Duodenal mucosa (tissue), 2 donors: ENCODE measurements around the gene RBKS.
"Not testable (repeated sequence)": the region's sequence is repeated elsewhere in the genome, so short reads cannot be mapped to it uniquely, and the experiment has no call there.

Experiments
- H3K27ac ChIP-seq: one replicate; pipeline ENCODE4 v1.7.0; 2013; ENCODE audit warnings: low read depth, low read length
- H3K27me3 ChIP-seq, 2 donors: one replicate each; pipeline ENCODE4 v1.7.0; 2013; ENCODE audit warnings: low read length in 2 of 2, control low read depth in 1 of 2; ENCODE audit not compliant: insufficient read depth in 2 of 2, control insufficient read depth in 1 of 2
- H3K36me3 ChIP-seq, 2 donors: one replicate each; pipeline ENCODE4 v1.7.0; 2013; ENCODE audit warnings: low read length in 2 of 2, control low read depth in 1 of 2; ENCODE audit not compliant: insufficient read depth in 2 of 2, control insufficient read depth in 1 of 2
- H3K4me1 ChIP-seq, 2 donors: one replicate each; pipeline ENCODE4 v1.7.0; 2013; ENCODE audit warnings: low read length in 2 of 2, control low read depth in 1 of 2; ENCODE audit not compliant: insufficient read depth in 2 of 2, control insufficient read depth in 1 of 2
- H3K4me3 ChIP-seq, 2 donors: one replicate each; pipeline ENCODE4 v1.7.0; 2013; ENCODE audit warnings: low read length in 2 of 2, low read depth in 1 of 2
- H3K9ac ChIP-seq, 2 donors: one replicate each; pipeline ENCODE4 v1.7.0; 2013; ENCODE audit warnings: low read length in 2 of 2, low read depth in 1 of 2
- H3K9me3 ChIP-seq, 2 donors: one replicate each; pipeline ENCODE4 v1.7.0; 2013; ENCODE audit warnings: low read length in 2 of 2, control low read depth in 1 of 2; ENCODE audit not compliant: control insufficient read depth in 1 of 2

RBKS gene

DNA sequence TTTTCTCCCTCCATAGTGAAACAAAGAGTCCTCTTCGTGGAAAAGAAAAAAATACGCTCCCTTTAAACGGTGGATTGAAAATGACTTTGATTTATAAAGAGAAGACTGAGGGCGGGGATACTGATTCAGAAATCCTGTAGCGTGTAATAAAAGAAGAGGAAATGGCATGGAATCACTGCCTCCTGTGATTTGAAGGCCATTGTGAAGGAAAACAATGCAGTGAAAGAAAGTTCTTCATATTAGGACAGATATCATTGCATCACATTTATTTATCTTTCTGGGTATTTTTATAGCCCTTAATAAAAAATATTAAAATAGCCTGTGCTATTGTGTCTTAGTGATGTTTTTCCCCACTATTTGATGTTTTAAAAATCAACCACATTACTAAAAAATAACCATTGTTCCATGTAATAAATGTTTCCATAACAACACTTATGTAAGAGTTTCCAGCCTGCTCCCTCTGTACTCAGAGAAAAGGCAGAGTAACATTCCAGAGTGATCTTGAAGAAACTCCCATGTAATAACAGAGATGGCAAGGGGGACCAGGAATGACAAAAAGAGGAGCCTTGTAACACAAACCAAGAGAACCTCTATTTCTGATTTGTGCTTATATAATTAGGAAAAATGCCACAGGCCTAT is 110.7 kb downstream of the RBKS start:
- H3K27ac ChIP-seq: no peak overlapping the region
- no peak overlapping the region for H3K4me3 ChIP-seq
- no peak overlapping the region for H3K9ac ChIP-seq
- H3K4me1 ChIP-seq: peaks cover 0 to 7% of the 10 kb centered on the region in 2 donors
- H3K27me3 ChIP-seq: no peaks in the 10 kb centered on the region
- H3K36me3 ChIP-seq: peaks cover 5 to 39% of the 10 kb centered on the region in 2 donors
- no peaks in the 10 kb centered on the region for H3K9me3 ChIP-seq

DNA sequence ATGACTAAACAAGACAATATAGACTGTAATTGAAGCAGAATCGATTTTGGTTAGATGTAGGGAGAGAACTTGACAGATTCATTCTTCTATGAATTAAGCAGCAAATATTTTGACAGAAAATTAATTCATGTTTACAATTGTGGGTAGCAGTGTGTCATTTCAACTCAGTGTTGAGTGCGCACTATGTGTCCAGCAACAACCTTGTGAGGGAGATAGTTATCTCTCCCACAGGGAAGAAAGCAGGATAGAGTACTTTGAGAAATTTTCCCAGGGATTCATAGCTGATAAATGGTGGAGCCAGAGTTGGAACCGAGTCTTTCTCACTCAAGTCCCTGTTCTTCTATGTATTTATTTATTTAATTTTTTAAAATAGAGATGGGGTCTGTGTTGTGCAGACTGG is 113.5 kb downstream of the RBKS start:
- Histone ChIP-seq H3K27me3 (no peaks in the 10 kb centered on the region), H3K9ac (no peak overlapping the region), H3K27ac (no peak overlapping the region), H3K4me3 (no peak overlapping the region), H3K4me1 (peaks cover 14 to 29% of the 10 kb centered on the region in 2 donors), H3K9me3 (no peaks in the 10 kb centered on the region), H3K36me3 (peaks cover 4 to 48% of the 10 kb centered on the region in 2 donors)

DNA sequence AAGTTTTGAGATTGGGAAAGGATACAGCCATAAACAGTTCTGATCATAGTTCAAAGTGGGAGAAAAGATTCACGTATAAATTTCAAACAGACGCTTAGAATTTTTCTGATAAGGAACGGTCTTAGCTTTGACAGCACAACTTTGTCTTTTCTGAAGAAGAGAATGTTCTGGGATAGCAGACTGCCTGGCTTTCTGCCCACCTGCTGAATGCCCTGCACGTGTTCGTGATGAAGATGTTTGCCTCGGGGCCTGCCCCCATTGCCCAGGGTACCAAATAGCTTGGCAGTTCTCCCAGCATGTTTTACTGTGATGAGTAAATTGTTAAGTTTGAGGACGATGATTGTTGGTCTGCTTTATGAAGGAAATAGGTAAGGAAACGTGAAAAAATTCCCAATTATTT is 114.1 kb downstream of the RBKS start:
- H3K36me3 ChIP-seq: peaks cover 4 to 43% of the 10 kb centered on the region in 2 donors
- H3K27me3 ChIP-seq: no peaks in the 10 kb centered on the region
- H3K27ac ChIP-seq: no peak overlapping the region
- peaks cover 17 to 30% of the 10 kb centered on the region in 2 donors for H3K4me1 ChIP-seq
- H3K9me3 ChIP-seq: no peaks in the 10 kb centered on the region
- H3K9ac ChIP-seq: no peak overlapping the region
- no peak overlapping the region for H3K4me3 ChIP-seq

- Histone ChIP-seq H3K27ac (no peak overlapping the region), H3K9me3 (no peaks in the 10 kb centered on the region), H3K4me3 (no peak overlapping the region), H3K27me3 (no peaks in the 10 kb centered on the region), H3K4me1 (peaks cover 18 to 34% of the 10 kb centered on the region in 2 donors), H3K36me3 (peaks cover 4 to 29% of the 10 kb centered on the region in 2 donors), H3K9ac (no peak overlapping the region)
Observed at GRCh38 chr2:27773959-27774358, 116.2 kb downstream of the RBKS start.

DNA sequence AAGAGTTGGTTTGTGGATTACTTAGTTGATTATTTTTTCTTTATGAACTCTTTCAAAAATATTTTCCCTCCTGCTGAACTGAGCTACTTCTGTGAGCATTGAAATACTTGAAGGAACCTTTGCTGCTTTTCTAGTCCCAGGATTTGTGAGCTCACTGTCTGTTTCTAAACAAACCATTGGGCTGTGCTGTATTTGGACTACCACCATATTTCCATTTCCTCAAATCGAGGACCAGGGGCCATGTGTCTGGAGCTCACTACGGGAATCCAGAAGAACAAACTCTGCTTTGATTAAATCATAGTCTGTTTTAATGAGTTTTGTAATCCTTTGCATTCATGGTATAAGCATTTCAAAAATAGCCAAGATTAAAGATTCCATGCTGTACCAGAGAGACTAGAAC is 117.4 kb downstream of the RBKS start:
- Histone ChIP-seq H3K9me3 (no peaks in the 10 kb centered on the region), H3K4me3 (peak overlapping the region; percentile 99), H3K36me3 (peaks cover 4 to 22% of the 10 kb centered on the region in 2 donors), H3K9ac (no peak overlapping the region), H3K27ac (no peak overlapping the region), H3K27me3 (no peaks in the 10 kb centered on the region), H3K4me1 (peaks cover 18 to 30% of the 10 kb centered on the region in 2 donors)

GRCh38 chr2:27771548-27772335 is 118.4 kb downstream of the RBKS start, which contains the start of gene MRPL33:
MRPL33 (plus strand) TSS chr2:27771719; CDS start chr2:27771778, 59 bp downstream.
- Histone ChIP-seq H3K36me3 (peaks cover 4 to 16% of the 10 kb centered on the region in 2 donors), H3K9me3 (no peaks in the 10 kb centered on the region), H3K4me3 (peak within 1 kb of the TSS; percentile 99), H3K27me3 (no peaks in the 10 kb centered on the region), H3K27ac (peak within 1 kb of the TSS; percentile 91), H3K9ac (peak within 1 kb of the TSS; percentile 87 to 93), H3K4me1 (peaks cover 18 to 27% of the 10 kb centered on the region in 2 donors)

DNA sequence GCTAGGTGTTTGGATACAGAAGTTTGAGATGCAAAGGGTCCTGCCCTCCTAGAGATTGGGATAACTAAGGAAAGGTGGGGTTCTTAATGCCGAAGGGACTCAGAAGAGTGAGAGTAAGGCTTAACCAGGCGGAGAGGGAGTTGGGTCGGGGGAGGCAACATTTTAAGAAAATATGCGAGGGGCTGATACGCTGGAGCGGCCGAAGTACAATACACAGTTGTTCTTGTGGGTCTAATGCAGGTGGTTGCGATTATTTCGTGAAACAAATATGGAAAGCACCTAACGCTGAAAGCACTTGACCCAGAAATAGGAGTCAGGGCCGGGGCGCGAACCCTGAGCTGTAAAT is 119.0 kb downstream of the RBKS start:
- H3K9me3 ChIP-seq: no peaks in the 10 kb centered on the region
- H3K4me1 ChIP-seq: peaks cover 21 to 29% of the 10 kb centered on the region in 2 donors
- H3K27me3 ChIP-seq: no peaks in the 10 kb centered on the region
- peak overlapping the region; percentile 87 to 93 for H3K9ac ChIP-seq
- peak overlapping the region; percentile 91 for H3K27ac ChIP-seq
- H3K4me3 ChIP-seq: peak overlapping the region; percentile 99
- H3K36me3 ChIP-seq: peaks cover 4 to 16% of the 10 kb centered on the region in 2 donors

DNA sequence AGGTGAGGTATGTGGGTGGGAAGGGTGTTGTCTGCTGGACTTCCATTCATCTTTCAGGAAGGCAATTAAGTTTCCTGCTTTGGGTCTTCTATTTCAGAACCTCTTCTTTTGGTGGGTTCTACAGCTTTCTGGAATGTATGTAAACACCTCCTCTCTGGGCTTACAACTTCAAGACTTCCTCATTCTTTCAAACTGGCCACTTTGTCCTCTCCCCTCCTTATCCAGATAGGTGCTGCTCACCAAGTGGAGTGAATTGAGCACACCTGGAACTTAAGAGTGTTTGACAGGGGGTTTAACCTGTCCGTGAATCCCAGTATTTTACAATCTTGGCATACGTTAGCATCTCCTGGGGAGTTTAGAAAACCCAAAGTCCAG is 123.9 kb downstream of the RBKS start:
- peak overlapping the region; percentile 65 to 66 for H3K4me3 ChIP-seq
- H3K27ac ChIP-seq: no peak overlapping the region

DNA sequence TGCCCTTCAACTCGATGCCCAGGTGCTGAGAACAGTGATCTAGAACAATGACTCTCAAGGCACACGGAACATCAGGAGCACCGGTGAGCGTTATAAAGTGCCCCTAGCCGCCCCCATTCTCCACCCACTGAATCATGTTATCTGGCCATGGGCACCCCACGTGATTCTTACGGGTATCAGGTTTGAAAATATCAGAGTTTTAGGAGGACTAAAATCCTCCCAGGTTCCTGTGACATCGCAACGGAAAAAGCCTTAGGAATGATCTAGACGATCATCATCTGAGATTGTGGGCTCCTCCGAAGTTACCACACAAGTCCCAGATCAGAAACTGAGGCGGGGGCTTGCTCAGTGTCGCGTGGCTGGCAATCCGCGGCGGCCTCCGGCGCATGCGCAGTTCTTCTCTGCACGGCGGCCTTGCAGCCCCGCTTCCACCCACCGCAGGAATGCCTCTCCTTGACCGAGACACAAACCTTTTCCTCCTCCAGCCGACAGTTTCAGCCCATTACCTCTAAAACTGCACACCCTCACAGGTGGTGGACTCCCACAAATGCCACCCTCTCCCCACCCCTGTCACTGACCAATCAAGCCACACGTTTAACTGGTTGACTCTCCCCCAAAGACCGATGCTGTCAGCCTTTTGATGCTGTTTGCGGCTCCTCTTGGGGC is 124.4 kb downstream of the RBKS start:
- peak overlapping the region; percentile 52 to 65 for H3K9ac ChIP-seq
- no peak overlapping the region for H3K27ac ChIP-seq
- no peaks in the 10 kb centered on the region for H3K36me3 ChIP-seq
- H3K4me1 ChIP-seq: peaks cover 28 to 30% of the 10 kb centered on the region in 2 donors
- H3K27me3 ChIP-seq: no peaks in the 10 kb centered on the region
- H3K9me3 ChIP-seq: no peaks in the 10 kb centered on the region
- H3K4me3 ChIP-seq: peak overlapping the region; percentile 65 to 66

More for the DNA sequence above, 123.9 kb downstream of the RBKS start:
- H3K36me3 ChIP-seq: no peaks in the 10 kb centered on the region
- peak overlapping the region in 1 of 2 donors; percentile 65 for H3K9ac ChIP-seq
- H3K9me3 ChIP-seq: no peaks in the 10 kb centered on the region
- no peaks in the 10 kb centered on the region for H3K27me3 ChIP-seq
- peaks cover 28 to 33% of the 10 kb centered on the region in 2 donors for H3K4me1 ChIP-seq

DNA sequence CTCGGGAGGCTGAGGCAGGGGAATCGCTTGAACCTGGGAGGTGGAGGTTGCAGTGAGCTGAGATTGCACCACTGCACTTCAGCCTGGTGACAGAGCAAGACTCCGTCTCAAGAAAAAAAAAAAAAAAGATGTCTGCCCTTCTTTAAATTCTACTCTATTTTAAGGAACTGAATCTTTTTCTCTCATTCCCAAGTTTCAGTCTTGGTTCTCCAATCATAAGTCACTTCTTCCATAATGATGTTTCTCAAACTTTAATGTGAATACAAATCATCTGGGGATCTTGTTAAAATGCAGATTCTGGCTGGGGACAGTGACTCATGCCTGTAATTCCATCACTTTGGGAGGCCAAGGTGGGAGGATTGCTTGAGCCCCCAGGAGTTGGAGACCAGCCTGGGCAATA is 125.7 kb downstream of the RBKS start:
- not testable (repeated sequence) for H3K36me3 ChIP-seq, H3K27ac ChIP-seq, H3K9ac ChIP-seq, H3K27me3 ChIP-seq, H3K4me3 ChIP-seq, H3K9me3 ChIP-seq
- peaks cover 27 to 30% of the 10 kb centered on the region in 2 donors for H3K4me1 ChIP-seq
